ENCODE measurements around the gene FAM89A. TPM values are rescaled to one million over a fixed set of nuclear protein-coding genes. Genes with fewer than 3 reads are reported as not detected.
A peak's percentile ranks its signal among the peaks of the same experiment; 100 is the strongest.
"Not testable (repeated sequence)": the region's sequence is repeated elsewhere in the genome, so short reads cannot be mapped to it uniquely, and the experiment has no call there.

FAM89A gene
- total RNA-seq, 1 donor from 2014 or later: 16.1 TPM

- intact Hi-C loops (cut with micrococcal nuclease): no loop called here
- Mint-ChIP-seq H3K4me1 (ENCODE audit: low read depth) (peaks cover 14% of the 10 kb centered on the region), H3K4me3 (ENCODE audit: low read depth) (no peak overlapping the region), H3K9me3 (no peaks in the 10 kb centered on the region), H3K36me3 (ENCODE audit: low read depth) (no peaks in the 10 kb centered on the region), H3K27me3 (ENCODE audit: low read depth) (peaks cover 29% of the 10 kb centered on the region), H3K27ac (no peak overlapping the region)
- DNase-seq (ENCODE audit: low spot score): no peak
Observed at GRCh38 chr1:231050395-231050794, 10.3 kb upstream of the FAM89A start.

- H3K4me3 Mint-ChIP-seq (ENCODE audit: low read depth): no peak overlapping the region
- DNase-seq (ENCODE audit: low spot score): no peak
- H3K4me1 Mint-ChIP-seq (ENCODE audit: low read depth): peaks cover 18% of the 10 kb centered on the region
- H3K9me3 Mint-ChIP-seq: peaks cover 7% of the 10 kb centered on the region
- peaks cover 38% of the 10 kb centered on the region for H3K27me3 Mint-ChIP-seq (ENCODE audit: low read depth)
- H3K27ac Mint-ChIP-seq: no peak overlapping the region
- H3K36me3 Mint-ChIP-seq (ENCODE audit: low read depth): no peaks in the 10 kb centered on the region
- intact Hi-C loops (cut with micrococcal nuclease): no loop called here
Observed at GRCh38 chr1:231049121-231049979, 9.3 kb upstream of the FAM89A start.

- H3K4me3 Mint-ChIP-seq (ENCODE audit: low read depth); H3K27ac Mint-ChIP-seq; intact Hi-C loops (cut with micrococcal nuclease); H3K36me3 Mint-ChIP-seq (ENCODE audit: low read depth); DNase-seq (ENCODE audit: low spot score); H3K9me3 Mint-ChIP-seq: not testable (repeated sequence)
- peaks cover 10% of the 10 kb centered on the region for H3K4me1 Mint-ChIP-seq (ENCODE audit: low read depth)
- peaks cover 43% of the 10 kb centered on the region for H3K27me3 Mint-ChIP-seq (ENCODE audit: low read depth)
Observed at GRCh38 chr1:231048419-231048818, 8.4 kb upstream of the FAM89A start.

GRCh38 chr1:231047529-231047928, 7.5 kb upstream of the FAM89A start:
- H3K36me3 Mint-ChIP-seq (ENCODE audit: low read depth); intact Hi-C loops (cut with micrococcal nuclease); DNase-seq (ENCODE audit: low spot score); H3K27ac Mint-ChIP-seq; H3K4me1 Mint-ChIP-seq (ENCODE audit: low read depth); H3K4me3 Mint-ChIP-seq (ENCODE audit: low read depth); H3K9me3 Mint-ChIP-seq: not testable (repeated sequence)
- peaks cover 50% of the 10 kb centered on the region for H3K27me3 Mint-ChIP-seq (ENCODE audit: low read depth)

- Mint-ChIP-seq H3K27me3 (ENCODE audit: low read depth) (peaks cover 55% of the 10 kb centered on the region), H3K4me3 (ENCODE audit: low read depth) (no peak overlapping the region), H3K9me3 (peaks cover 7% of the 10 kb centered on the region), H3K27ac (no peak overlapping the region), H3K36me3 (ENCODE audit: low read depth) (no peaks in the 10 kb centered on the region), H3K4me1 (ENCODE audit: low read depth) (peaks cover 4% of the 10 kb centered on the region)
- no peak for DNase-seq (ENCODE audit: low spot score)
- intact Hi-C loops (cut with micrococcal nuclease): no loop called here
Observed at GRCh38 chr1:231046730-231047395, 6.8 kb upstream of the FAM89A start.

- DNase-seq (ENCODE audit: low spot score); intact Hi-C loops (cut with micrococcal nuclease); H3K36me3 Mint-ChIP-seq (ENCODE audit: low read depth); H3K9me3 Mint-ChIP-seq; H3K4me1 Mint-ChIP-seq (ENCODE audit: low read depth); H3K27ac Mint-ChIP-seq; H3K4me3 Mint-ChIP-seq (ENCODE audit: low read depth): not testable (repeated sequence)
- peaks cover 62% of the 10 kb centered on the region for H3K27me3 Mint-ChIP-seq (ENCODE audit: low read depth)
Observed at GRCh38 chr1:231045921-231046729, 6.1 kb upstream of the FAM89A start.

GRCh38 chr1:231045286-231045685, 5.2 kb upstream of the FAM89A start:
- Mint-ChIP-seq H3K27ac (no peak overlapping the region), H3K9me3 (peaks cover 7% of the 10 kb centered on the region), H3K4me3 (ENCODE audit: low read depth) (no peak overlapping the region), H3K36me3 (ENCODE audit: low read depth) (no peaks in the 10 kb centered on the region), H3K4me1 (ENCODE audit: low read depth) (peaks cover 10% of the 10 kb centered on the region), H3K27me3 (ENCODE audit: low read depth) (peaks cover 62% of the 10 kb centered on the region)
- intact Hi-C loops (cut with micrococcal nuclease): no loop called here
- DNase-seq (ENCODE audit: low spot score): no peak

- Mint-ChIP-seq H3K27me3 (ENCODE audit: low read depth) (peaks cover 62% of the 10 kb centered on the region), H3K4me3 (ENCODE audit: low read depth) (no peak overlapping the region), H3K36me3 (ENCODE audit: low read depth) (no peaks in the 10 kb centered on the region), H3K27ac (no peak overlapping the region), H3K4me1 (ENCODE audit: low read depth) (peaks cover 10% of the 10 kb centered on the region), H3K9me3 (peaks cover 7% of the 10 kb centered on the region)
- intact Hi-C loops (cut with micrococcal nuclease): loop anchor here (5.0 kb wide), 1 partner anchor 177 kb away; the partner anchor contains the start of gene C1orf198
- DNase-seq (ENCODE audit: low spot score): no peak
Observed at GRCh38 chr1:231044588-231044987, 4.5 kb upstream of the FAM89A start.

- no peak for DNase-seq (ENCODE audit: low spot score)
- Mint-ChIP-seq H3K9me3 (peaks cover 7% of the 10 kb centered on the region), H3K4me3 (ENCODE audit: low read depth) (peak overlapping the region; percentile 79), H3K27ac (no peak overlapping the region), H3K36me3 (ENCODE audit: low read depth) (peaks cover 8% of the 10 kb centered on the region), H3K4me1 (ENCODE audit: low read depth) (peaks cover 23% of the 10 kb centered on the region), H3K27me3 (ENCODE audit: low read depth) (peaks cover 44% of the 10 kb centered on the region)
- intact Hi-C loops (cut with micrococcal nuclease): loop anchor here (5.0 kb wide), 1 partner anchor 174 kb away; the partner anchor contains the start of gene C1orf198
Observed at GRCh38 chr1:231041719-231042261, 1.7 kb upstream of the FAM89A start.

- Mint-ChIP-seq H3K27ac (no peak overlapping the region), H3K9me3 (peaks cover 7% of the 10 kb centered on the region), H3K4me3 (ENCODE audit: low read depth) (peak overlapping the region; percentile 79), H3K4me1 (ENCODE audit: low read depth) (peaks cover 30% of the 10 kb centered on the region), H3K36me3 (ENCODE audit: low read depth) (peaks cover 8% of the 10 kb centered on the region), H3K27me3 (ENCODE audit: low read depth) (peaks cover 37% of the 10 kb centered on the region)
- intact Hi-C loops (cut with micrococcal nuclease): loop anchor here (5.0 kb wide), 1 partner anchor 174 kb away; the partner anchor contains the start of gene C1orf198
- no peak for DNase-seq (ENCODE audit: low spot score)
Observed at GRCh38 chr1:231040800-231041718, 1.0 kb upstream of the FAM89A start.

- H3K4me1 Mint-ChIP-seq (ENCODE audit: low read depth): peaks cover 28% of the 10 kb centered on the region
- H3K9me3 Mint-ChIP-seq: no peaks in the 10 kb centered on the region
- peak overlapping the region; percentile 78 for H3K4me3 Mint-ChIP-seq (ENCODE audit: low read depth)
- peaks cover 8% of the 10 kb centered on the region for H3K36me3 Mint-ChIP-seq (ENCODE audit: low read depth)
- DNase-seq (ENCODE audit: low spot score): peak; percentile 25
- no peak overlapping the region for H3K27ac Mint-ChIP-seq
- peaks cover 24% of the 10 kb centered on the region for H3K27me3 Mint-ChIP-seq (ENCODE audit: low read depth)
- intact Hi-C loops (cut with micrococcal nuclease): loop anchor here (2.0 to 5.0 kb wide), 2 partner anchors 61 to 172 kb away; partner anchors contain the start of genes ARV1, C1orf198 and TTC13
Observed at GRCh38 chr1:231039161-231040018, 664 bp downstream of the FAM89A start.
